Stimulated activated effector memory CD8-positive, alpha-beta T cell treated with anti-CD3 and anti-CD28 coated beads, Interleukin-12 subunit alpha, Interleukin-12 subunit beta, amount 100 ng/mL, for 72 hours (primary cell): ENCODE data around the gene IRX4.

Source experiments
- ATAC-seq: fragments of 150-1000 bp; cut with Tn5 transposase; 2 replicates; pipeline ENCODE4 v1.10.0; 2021
- DNase-seq, 2 donors: peaks; one replicate each; pipeline ENCODE4 v3.0.0; 2021 to 2022; ENCODE audit warnings: low spot score in 2 of 2
- H3K27ac Mint-ChIP-seq: one replicate; pipeline ENCODE4 v1.8.0; 2022; ENCODE audit warnings: mild to moderate bottlenecking, mixed read lengths
- H3K36me3 Mint-ChIP-seq: one replicate; pipeline ENCODE4 v1.8.0; 2022; ENCODE audit warnings: mild to moderate bottlenecking, mixed read lengths
- H3K4me1 Mint-ChIP-seq: one replicate; pipeline ENCODE4 v1.8.0; 2022; ENCODE audit warnings: mixed read lengths
- H3K4me3 Mint-ChIP-seq: one replicate; pipeline ENCODE4 v1.8.0; 2022; ENCODE audit warnings: mild to moderate bottlenecking, mixed read lengths
- H3K9me3 Mint-ChIP-seq: one replicate; pipeline ENCODE4 v1.8.0; 2022; ENCODE audit warnings: mixed read lengths

The IRX4 gene

GRCh38 chr5:1836176-1836890 is 46.4 kb downstream of the IRX4 start:
- DNase-seq (no peak), ATAC-seq (no peak)
- Mint-ChIP-seq H3K9me3 (no peaks in the 10 kb centered on the region), H3K4me3 (no peak overlapping the region), H3K36me3 (no peaks in the 10 kb centered on the region), H3K4me1 (no peaks in the 10 kb centered on the region), H3K27ac (no peak overlapping the region)

GRCh38 chr5:1835431-1835830 is 47.3 kb downstream of the IRX4 start:
- Mint-ChIP-seq H3K4me3 (no peak overlapping the region), H3K4me1 (no peaks in the 10 kb centered on the region), H3K9me3 (no peaks in the 10 kb centered on the region), H3K36me3 (no peaks in the 10 kb centered on the region), H3K27ac (no peak overlapping the region)
- DNase-seq = no peak
- ATAC-seq = no peak

- no peaks in the 10 kb centered on the region for H3K4me1 Mint-ChIP-seq
- no peak overlapping the region for H3K4me3 Mint-ChIP-seq
- DNase-seq = no peak
- H3K27ac Mint-ChIP-seq = no peak overlapping the region
- ATAC-seq = no peak
- no peaks in the 10 kb centered on the region for H3K9me3 Mint-ChIP-seq
- H3K36me3 Mint-ChIP-seq = no peaks in the 10 kb centered on the region
Observed at GRCh38 chr5:1834721-1835429, 47.9 kb downstream of the IRX4 start.

- H3K27ac Mint-ChIP-seq = no peak overlapping the region
- ATAC-seq (no peak), DNase-seq (no peak)
- no peaks in the 10 kb centered on the region for H3K4me1 Mint-ChIP-seq
- H3K9me3 Mint-ChIP-seq = no peaks in the 10 kb centered on the region
- no peak overlapping the region for H3K4me3 Mint-ChIP-seq
- H3K36me3 Mint-ChIP-seq = no peaks in the 10 kb centered on the region
Observed at GRCh38 chr5:1834022-1834551, 48.6 kb downstream of the IRX4 start.

GRCh38 chr5:1833264-1834021 is 49.3 kb downstream of the IRX4 start:
- ATAC-seq (peak; percentile 16), DNase-seq (no peak)
- Mint-ChIP-seq H3K9me3 (no peaks in the 10 kb centered on the region), H3K4me1 (no peaks in the 10 kb centered on the region), H3K36me3 (no peaks in the 10 kb centered on the region), H3K27ac (no peak overlapping the region), H3K4me3 (no peak overlapping the region)

GRCh38 chr5:1832511-1833250 is 50.0 kb downstream of the IRX4 start:
- H3K36me3 Mint-ChIP-seq = no peaks in the 10 kb centered on the region
- H3K4me1 Mint-ChIP-seq = no peaks in the 10 kb centered on the region
- H3K4me3 Mint-ChIP-seq = no peak overlapping the region
- no peak for DNase-seq
- H3K9me3 Mint-ChIP-seq = no peaks in the 10 kb centered on the region
- no peak overlapping the region for H3K27ac Mint-ChIP-seq
- ATAC-seq = peak; percentile 12

- Mint-ChIP-seq H3K27ac (no peak overlapping the region), H3K36me3 (no peaks in the 10 kb centered on the region), H3K4me3 (no peak overlapping the region), H3K4me1 (no peaks in the 10 kb centered on the region), H3K9me3 (no peaks in the 10 kb centered on the region)
- DNase-seq (no peak), ATAC-seq (no peak)
Observed at GRCh38 chr5:1831677-1832313, 50.9 kb downstream of the IRX4 start.

GRCh38 chr5:1831257-1831656 is 51.5 kb downstream of the IRX4 start:
- no peaks in the 10 kb centered on the region for H3K9me3 Mint-ChIP-seq
- no peaks in the 10 kb centered on the region for H3K36me3 Mint-ChIP-seq
- H3K4me3 Mint-ChIP-seq = no peak overlapping the region
- no peak overlapping the region for H3K27ac Mint-ChIP-seq
- no peak for DNase-seq
- no peak for ATAC-seq
- H3K4me1 Mint-ChIP-seq = no peaks in the 10 kb centered on the region

- no peaks in the 10 kb centered on the region for H3K4me1 Mint-ChIP-seq
- ATAC-seq (no peak), DNase-seq (no peak)
- no peaks in the 10 kb centered on the region for H3K9me3 Mint-ChIP-seq
- H3K36me3 Mint-ChIP-seq = no peaks in the 10 kb centered on the region
- no peak overlapping the region for H3K27ac Mint-ChIP-seq
- no peak overlapping the region for H3K4me3 Mint-ChIP-seq
Observed at GRCh38 chr5:1830571-1831228, 52.0 kb downstream of the IRX4 start.

- peak; percentile 40 for ATAC-seq
- no peaks in the 10 kb centered on the region for H3K4me1 Mint-ChIP-seq
- H3K4me3 Mint-ChIP-seq = no peak overlapping the region
- DNase-seq = no peak
- H3K36me3 Mint-ChIP-seq = peaks cover 6% of the 10 kb centered on the region
- no peaks in the 10 kb centered on the region for H3K9me3 Mint-ChIP-seq
- no peak overlapping the region for H3K27ac Mint-ChIP-seq
Observed at GRCh38 chr5:1827886-1828397, 54.8 kb downstream of the IRX4 start.
